Vagina (tissue), 2 donors: ENCODE data around the gene TRABD2A. TPM values are rescaled to one million over a fixed set of nuclear protein-coding genes. Genes with fewer than 3 reads are reported as not detected.
"Not testable (repeated sequence)": the region's sequence is repeated elsewhere in the genome, so short reads cannot be mapped to it uniquely, and the experiment has no call there.

Source experiments
- DNase-seq, 2 donors: peaks; one replicate each; pipeline ENCODE4 v3.0.0-alpha.2; 2017; ENCODE audit errors: extremely low spot score in 2 of 2
- H3K27ac ChIP-seq: fragments of 200-600 bp; sonication (generic); one replicate; pipeline ENCODE4 v1.5.1; 2019
- H3K27me3 ChIP-seq: fragments of 200-600 bp; sonication (generic); one replicate; pipeline ENCODE4 v1.5.1; 2019
- H3K36me3 ChIP-seq, 2 donors: fragments of 200-600 bp; sonication (generic); one replicate each; pipeline ENCODE4 v1.5.1; 2017 to 2019
- H3K4me1 ChIP-seq: fragments of 200-600 bp; sonication (generic); one replicate; pipeline ENCODE4 v1.5.1; 2019
- H3K4me3 ChIP-seq, 2 donors: fragments of 200-600 bp; sonication (generic); 1 replicate in 1 of 2; 2 replicates in 1 of 2; pipeline ENCODE4 v1.5.1; 2016 to 2019
- H3K9me3 ChIP-seq: fragments of 200-600 bp; sonication (generic); one replicate; pipeline ENCODE4 v1.5.1; 2019
- POLR2A ChIP-seq, 2 donors: fragments of 450-650 bp; IDR thresholded peaks; one replicate each; pipeline ENCODE4 v1.6.1; 2017; ENCODE audit warnings: antibody characterized with exemption in 2 of 2, mild to moderate bottlenecking in 2 of 2, moderate library complexity in 2 of 2
- POLR2AphosphoS5 ChIP-seq, 2 donors: sonication (generic); formaldehyde crosslinking; IDR thresholded peaks; one replicate each; pipeline ENCODE4 v1.9.0; 2017; ENCODE audit warnings: antibody characterized with exemption in 2 of 2, mild to moderate bottlenecking in 2 of 2, low read depth in 1 of 2; ENCODE audit not compliant: insufficient read depth in 1 of 2
- intact Hi-C: fragments of 100-400 bp; cut with DNase I; formaldehyde crosslinking; loops from one replicate; pipeline ENCODE4 v1.15.1; 2023
- total RNA-seq: library from RNA; depleted of rRNA; stranded (reverse); fragments of >200 nt; gene quantifications from one replicate; pipeline ENCODE4 v1.2.3, GENCODE V29; 2016
- TF ChIP-seq, protein P1 (sequence below), 3 experiments: fragments of 450-650 bp in 2 of 3; fragments of 200-600 bp in 1 of 3; sonication (generic) in 1 of 3; IDR thresholded peaks; one replicate each; pipeline ENCODE4 v1.5.1; 2017 to 2019; ENCODE audit warnings: antibody characterized with exemption in 3 of 3, mild to moderate bottlenecking in 2 of 3, moderate library complexity in 2 of 3

The TRABD2A gene
- total RNA-seq, 1 donor from 2014 or later, result 5.4 TPM

- no peak overlapping the region for H3K27ac ChIP-seq
- DNase-seq, result no peak
- TF ChIP-seq, protein P1, sequence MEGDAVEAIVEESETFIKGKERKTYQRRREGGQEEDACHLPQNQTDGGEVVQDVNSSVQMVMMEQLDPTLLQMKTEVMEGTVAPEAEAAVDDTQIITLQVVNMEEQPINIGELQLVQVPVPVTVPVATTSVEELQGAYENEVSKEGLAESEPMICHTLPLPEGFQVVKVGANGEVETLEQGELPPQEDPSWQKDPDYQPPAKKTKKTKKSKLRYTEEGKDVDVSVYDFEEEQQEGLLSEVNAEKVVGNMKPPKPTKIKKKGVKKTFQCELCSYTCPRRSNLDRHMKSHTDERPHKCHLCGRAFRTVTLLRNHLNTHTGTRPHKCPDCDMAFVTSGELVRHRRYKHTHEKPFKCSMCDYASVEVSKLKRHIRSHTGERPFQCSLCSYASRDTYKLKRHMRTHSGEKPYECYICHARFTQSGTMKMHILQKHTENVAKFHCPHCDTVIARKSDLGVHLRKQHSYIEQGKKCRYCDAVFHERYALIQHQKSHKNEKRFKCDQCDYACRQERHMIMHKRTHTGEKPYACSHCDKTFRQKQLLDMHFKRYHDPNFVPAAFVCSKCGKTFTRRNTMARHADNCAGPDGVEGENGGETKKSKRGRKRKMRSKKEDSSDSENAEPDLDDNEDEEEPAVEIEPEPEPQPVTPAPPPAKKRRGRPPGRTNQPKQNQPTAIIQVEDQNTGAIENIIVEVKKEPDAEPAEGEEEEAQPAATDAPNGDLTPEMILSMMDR (IDR thresholded peaks at IDR 0.05), result no peak
- TF ChIP-seq POLR2A (IDR thresholded peaks at IDR 0.05) (no peak), POLR2AphosphoS5 (IDR thresholded peaks at IDR 0.05; ENCODE audit: insufficient read depth in 1 of 2, low read depth in 1 of 2) (no peak)
- no peaks in the 10 kb centered on the region for H3K36me3 ChIP-seq
- no peaks in the 10 kb centered on the region for H3K27me3 ChIP-seq
- no peak overlapping the region for H3K4me3 ChIP-seq
- peaks cover 3% of the 10 kb centered on the region for H3K4me1 ChIP-seq
- intact Hi-C loops, result no loop called here
- H3K9me3 ChIP-seq, result no peaks in the 10 kb centered on the region
Measured at GRCh38 chr2:84874381-84875212, 6.3 kb downstream of the TRABD2A start.

DNA sequence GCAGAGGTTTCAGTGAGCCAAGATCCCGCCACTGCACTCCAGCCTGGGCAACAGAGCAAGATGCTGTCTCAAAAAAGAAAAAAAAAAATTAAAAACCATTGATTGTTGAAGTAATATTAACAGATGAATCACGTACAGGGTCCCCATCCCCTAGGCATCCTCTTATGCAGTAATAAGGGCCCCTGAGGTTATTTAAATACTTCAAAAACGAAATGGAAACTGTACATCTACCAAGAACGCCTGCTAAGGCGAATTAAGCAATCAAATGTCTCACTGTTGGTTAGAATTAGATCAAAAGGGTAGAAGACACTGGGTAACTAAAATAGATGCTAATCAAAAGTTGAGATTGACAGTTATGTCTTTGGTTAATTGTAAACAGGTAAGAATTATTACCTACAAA is 7.5 kb downstream of the TRABD2A start:
- no peak overlapping the region for H3K4me3 ChIP-seq
- H3K36me3 ChIP-seq, result no peaks in the 10 kb centered on the region
- no peak for DNase-seq
- no peaks in the 10 kb centered on the region for H3K27me3 ChIP-seq
- no peak overlapping the region for H3K27ac ChIP-seq
- H3K9me3 ChIP-seq, result no peaks in the 10 kb centered on the region
- intact Hi-C loops, result no loop called here
- H3K4me1 ChIP-seq, result no peaks in the 10 kb centered on the region
- TF ChIP-seq POLR2AphosphoS5 (IDR thresholded peaks at IDR 0.05; ENCODE audit: insufficient read depth in 1 of 2, low read depth in 1 of 2) (no peak), POLR2A (IDR thresholded peaks at IDR 0.05) (no peak)
- TF ChIP-seq, protein P1 (IDR thresholded peaks at IDR 0.05), result no peak

GRCh38 chr2:84872691-84873090 is 8.2 kb downstream of the TRABD2A start:
- H3K4me1 ChIP-seq, H3K27me3 ChIP-seq, DNase-seq, H3K4me3 ChIP-seq, H3K36me3 ChIP-seq, H3K9me3 ChIP-seq, intact Hi-C loops, H3K27ac ChIP-seq: not testable (repeated sequence)

- no peak overlapping the region for H3K4me3 ChIP-seq
- DNase-seq, result no peak
- H3K27me3 ChIP-seq, result no peaks in the 10 kb centered on the region
- H3K9me3 ChIP-seq, result no peaks in the 10 kb centered on the region
- no peaks in the 10 kb centered on the region for H3K36me3 ChIP-seq
- no peak overlapping the region for H3K27ac ChIP-seq
- intact Hi-C loops, result no loop called here
- TF ChIP-seq, protein P1 (IDR thresholded peaks at IDR 0.05), result no peak
- TF ChIP-seq POLR2AphosphoS5 (IDR thresholded peaks at IDR 0.05; ENCODE audit: insufficient read depth in 1 of 2, low read depth in 1 of 2), result no peak
- TF ChIP-seq POLR2A (IDR thresholded peaks at IDR 0.05), result no peak
- H3K4me1 ChIP-seq, result no peaks in the 10 kb centered on the region
Measured at GRCh38 chr2:84870306-84870705, 10.6 kb downstream of the TRABD2A start.

GRCh38 chr2:84868327-84868726 is 12.6 kb downstream of the TRABD2A start:
- DNase-seq, H3K4me1 ChIP-seq, H3K36me3 ChIP-seq, H3K9me3 ChIP-seq, H3K4me3 ChIP-seq, H3K27ac ChIP-seq, intact Hi-C loops, H3K27me3 ChIP-seq: not testable (repeated sequence)

DNA sequence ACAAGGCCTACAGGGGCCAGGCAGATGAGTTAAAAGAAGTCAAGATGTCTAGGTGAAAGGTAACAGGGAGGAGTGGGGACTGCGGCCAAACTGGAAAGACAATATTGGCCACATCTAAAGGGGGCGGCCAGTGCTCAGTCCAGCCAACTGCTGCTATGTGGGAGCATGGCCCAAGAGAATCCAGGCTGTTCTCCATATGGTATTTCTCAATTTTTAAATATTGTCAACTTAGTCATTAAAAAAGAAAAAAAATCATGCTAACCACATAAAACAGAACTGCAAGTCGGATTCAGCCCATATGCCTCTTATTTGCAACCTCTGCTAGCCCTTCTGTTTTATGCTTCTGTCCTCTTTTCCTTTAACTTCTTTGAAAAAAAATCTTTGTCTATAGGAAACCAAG is 14.8 kb downstream of the TRABD2A start:
- Histone ChIP-seq H3K27me3 (no peaks in the 10 kb centered on the region), H3K27ac (no peak overlapping the region), H3K9me3 (no peaks in the 10 kb centered on the region), H3K36me3 (no peaks in the 10 kb centered on the region), H3K4me1 (no peaks in the 10 kb centered on the region), H3K4me3 (no peak overlapping the region)
- TF ChIP-seq, protein P1 (IDR thresholded peaks at IDR 0.05), result no peak
- no peak for TF ChIP-seq POLR2AphosphoS5 (IDR thresholded peaks at IDR 0.05; ENCODE audit: insufficient read depth in 1 of 2, low read depth in 1 of 2)
- TF ChIP-seq POLR2A (IDR thresholded peaks at IDR 0.05), result no peak
- no peak for DNase-seq
- intact Hi-C loops, result no loop called here
